Fibroblast of lung (primary cell): Measurements from ENCODE around the gene GPC6.

Source experiments
- EZH2 ChIP-seq: IDR thresholded peaks from 2 replicates; pipeline ENCODE4 v1.5.1; 2012; ENCODE audit warnings: low read length, control low read depth, mild to moderate bottlenecking; ENCODE audit errors: missing control alignments
- TF ChIP-seq, protein P1 (sequence below), 2 donors: IDR thresholded peaks in 1 of 2; conservative IDR thresholded peaks in 1 of 2; 1 replicate in 1 of 2; 2 replicates in 1 of 2; pipeline ENCODE4 v1.5.1; 2011 to 2012; ENCODE audit warnings: low read length in 2 of 2, control low read depth in 1 of 2, inconsistent platforms in 1 of 2, low read depth in 1 of 2, mild to moderate bottlenecking in 1 of 2

DNA sequence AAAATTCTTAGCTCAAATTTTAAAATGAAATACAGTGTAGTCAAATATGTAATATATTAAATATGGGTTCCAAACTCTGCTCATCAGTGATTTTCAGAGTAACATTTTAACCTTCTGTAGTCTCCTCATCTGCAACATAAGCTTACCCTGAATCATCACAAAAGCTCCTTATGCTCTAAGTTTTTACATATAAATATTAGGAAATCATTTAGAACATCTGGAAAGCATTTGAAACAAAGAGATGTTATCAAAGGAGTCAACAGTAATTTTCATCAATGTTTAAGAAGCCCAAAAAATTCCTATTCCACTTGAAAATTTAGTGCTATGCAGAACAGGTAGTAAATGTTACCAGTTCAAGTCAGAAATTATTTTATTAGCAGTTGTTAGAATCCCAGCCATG lies 1028.1 kb downstream of the GPC6 start:
- TF ChIP-seq, protein P1, sequence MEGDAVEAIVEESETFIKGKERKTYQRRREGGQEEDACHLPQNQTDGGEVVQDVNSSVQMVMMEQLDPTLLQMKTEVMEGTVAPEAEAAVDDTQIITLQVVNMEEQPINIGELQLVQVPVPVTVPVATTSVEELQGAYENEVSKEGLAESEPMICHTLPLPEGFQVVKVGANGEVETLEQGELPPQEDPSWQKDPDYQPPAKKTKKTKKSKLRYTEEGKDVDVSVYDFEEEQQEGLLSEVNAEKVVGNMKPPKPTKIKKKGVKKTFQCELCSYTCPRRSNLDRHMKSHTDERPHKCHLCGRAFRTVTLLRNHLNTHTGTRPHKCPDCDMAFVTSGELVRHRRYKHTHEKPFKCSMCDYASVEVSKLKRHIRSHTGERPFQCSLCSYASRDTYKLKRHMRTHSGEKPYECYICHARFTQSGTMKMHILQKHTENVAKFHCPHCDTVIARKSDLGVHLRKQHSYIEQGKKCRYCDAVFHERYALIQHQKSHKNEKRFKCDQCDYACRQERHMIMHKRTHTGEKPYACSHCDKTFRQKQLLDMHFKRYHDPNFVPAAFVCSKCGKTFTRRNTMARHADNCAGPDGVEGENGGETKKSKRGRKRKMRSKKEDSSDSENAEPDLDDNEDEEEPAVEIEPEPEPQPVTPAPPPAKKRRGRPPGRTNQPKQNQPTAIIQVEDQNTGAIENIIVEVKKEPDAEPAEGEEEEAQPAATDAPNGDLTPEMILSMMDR (conservative IDR thresholded peaks at IDR 0.05 in 1 of 2, IDR thresholded peaks at IDR 0.05 in 1 of 2; ENCODE audit: low read depth in 1 of 2, low read length in 2 of 2): no peak
- no peak for TF ChIP-seq EZH2
